Natural killer cell (primary cell): ENCODE measurements around the gene ZNHIT2. TPM values are rescaled to one million over a fixed set of nuclear protein-coding genes. Genes with fewer than 3 reads are reported as not detected.

ENCODE experiments used
- ATAC-seq, 3 donors: fragments of 150-1000 bp in 2 of 3; fragments of 200-7000 bp in 1 of 3; cut with Tn5 transposase; 1 replicate in 1 of 3; 2 replicates in 2 of 3; pipeline ENCODE4 v1.10.0; 2021; ENCODE audit warnings: mild to moderate bottlenecking in 2 of 3, moderate library complexity in 2 of 3
- DNase-seq, 2 donors: peaks; one replicate each; pipeline versions ENCODE4 v3.0.0 to v3.0.0-alpha.2; 2013 to 2021; ENCODE audit warnings: mixed read lengths in 1 of 2
- H3K27ac ChIP-seq: one replicate; pipeline ENCODE4 v1.5.1; 2013; ENCODE audit warnings: mild to moderate bottlenecking, low read length
- H3K27me3 ChIP-seq: one replicate; pipeline ENCODE4 v1.6.1; 2013; ENCODE audit warnings: low read length; ENCODE audit not compliant: control insufficient read depth, insufficient read depth
- H3K36me3 ChIP-seq: one replicate; pipeline ENCODE4 v1.6.1; 2013; ENCODE audit warnings: low read length; ENCODE audit not compliant: control insufficient read depth, insufficient read depth
- H3K4me1 ChIP-seq: one replicate; pipeline ENCODE4 v1.6.1; 2013; ENCODE audit warnings: low read length; ENCODE audit not compliant: control insufficient read depth, insufficient read depth
- H3K4me3 ChIP-seq: one replicate; pipeline ENCODE4 v1.5.1; 2013; ENCODE audit warnings: low read length
- H3K9me3 ChIP-seq: one replicate; pipeline ENCODE4 v1.6.1; 2013; ENCODE audit warnings: low read length; ENCODE audit not compliant: control insufficient read depth, insufficient read depth
- H3K27ac Mint-ChIP-seq, 2 donors: one replicate each; pipeline ENCODE4 v1.8.0; 2022; ENCODE audit warnings: mild to moderate bottlenecking in 2 of 2, mixed read lengths in 2 of 2, moderate library complexity in 1 of 2
- H3K27me3 Mint-ChIP-seq, 2 donors: one replicate each; pipeline ENCODE4 v1.8.0; 2022; ENCODE audit warnings: low read depth in 2 of 2, mixed read lengths in 2 of 2
- H3K36me3 Mint-ChIP-seq: one replicate; pipeline ENCODE4 v1.8.0; 2022; ENCODE audit warnings: mixed read lengths
- H3K4me1 Mint-ChIP-seq, 2 donors: one replicate each; pipeline ENCODE4 v1.8.0; 2022; ENCODE audit warnings: mixed read lengths in 2 of 2
- H3K4me3 Mint-ChIP-seq: one replicate; pipeline ENCODE4 v1.8.0; 2022; ENCODE audit warnings: mild to moderate bottlenecking, moderate library complexity, mixed read lengths
- H3K9me3 Mint-ChIP-seq, 2 donors: one replicate each; pipeline ENCODE4 v1.8.0; 2022; ENCODE audit warnings: mixed read lengths in 2 of 2
- CTCF ChIP-seq: fragments of 200-600 bp; IDR thresholded peaks from one replicate; pipeline ENCODE4 v1.8.0; 2022; ENCODE audit warnings: antibody characterized with exemption
- WGBS: methylation state at CpG from one replicate; pipeline ENCODE4 v1.1.7; 2013; ENCODE audit warnings: missing lambda C conversion rate; ENCODE audit not compliant: insufficient coverage; 5-methylcytosine and 5-hydroxymethylcytosine counted together
- intact Hi-C: fragments of 100-400 bp; cut with micrococcal nuclease; formaldehyde crosslinking; loops from one replicate; pipeline ENCODE4 v1.14.2; 2022
- total RNA-seq, 4 donors: library from RNA; stranded (reverse); fragments of 120-200 nt in 1 of 4; gene quantifications; one replicate each; pipeline versions ENCODE4 v1.2.3 to v1.2.4, GENCODE V29; 2013 to 2022

ZNHIT2 gene
- total RNA-seq, 3 donors from 2014 or later (not counting 1 experiment from before 2014, with no cell fraction given) = 5.6 to 6.8 (median 6.1) TPM

- no peaks in the 10 kb centered on the region for H3K36me3 Mint-ChIP-seq
- ATAC-seq (no peak), DNase-seq (no peak)
- H3K9me3 Mint-ChIP-seq = no peaks in the 10 kb centered on the region
- 87% methylated on average over 10 of the region's 10 CpGs for WGBS
- peaks cover 0 to 5% of the 10 kb centered on the region in 2 donors for H3K27me3 Mint-ChIP-seq
- Histone ChIP-seq H3K27me3 (no peaks in the 10 kb centered on the region), H3K36me3 (no peaks in the 10 kb centered on the region), H3K9me3 (no peaks in the 10 kb centered on the region), H3K27ac (no peak overlapping the region), H3K4me3 (no peak overlapping the region), H3K4me1 (no peaks in the 10 kb centered on the region)
- TF ChIP-seq CTCF = no peak
- no peaks in the 10 kb centered on the region for H3K4me1 Mint-ChIP-seq
- intact Hi-C loops = no loop called here
- no peak overlapping the region for H3K27ac Mint-ChIP-seq
- H3K4me3 Mint-ChIP-seq = no peak overlapping the region
These were observed 50.1 kb downstream of the ZNHIT2 start for GRCh38 chr11:65067446-65067845.

- Histone ChIP-seq H3K9me3 (no peaks in the 10 kb centered on the region), H3K36me3 (no peaks in the 10 kb centered on the region), H3K27ac (no peak overlapping the region), H3K4me1 (no peaks in the 10 kb centered on the region), H3K27me3 (no peaks in the 10 kb centered on the region), H3K4me3 (no peak overlapping the region)
- ATAC-seq (no peak), DNase-seq (no peak)
- H3K36me3 Mint-ChIP-seq = no peaks in the 10 kb centered on the region
- 91% methylated on average over 4 of the region's 4 CpGs for WGBS
- H3K27me3 Mint-ChIP-seq = peaks cover 0 to 7% of the 10 kb centered on the region in 2 donors
- no peak for TF ChIP-seq CTCF
- no peak overlapping the region for H3K27ac Mint-ChIP-seq
- H3K9me3 Mint-ChIP-seq = no peaks in the 10 kb centered on the region
- H3K4me1 Mint-ChIP-seq = no peaks in the 10 kb centered on the region
- intact Hi-C loops = no loop called here
- H3K4me3 Mint-ChIP-seq = no peak overlapping the region
These were observed 50.7 kb downstream of the ZNHIT2 start for GRCh38 chr11:65066805-65067291.

Other genes with a start within 250 kb of the ZNHIT2 start
- 100 to 1,000 TPM; 218 to 246 (median 225) TPM for gene EHD1, start 239.1 kb downstream of the ZNHIT2 start, total RNA-seq
- 100 to 1,000 TPM; 165 to 321 (median 259) TPM for gene ATG2A, start 200.5 kb downstream of the ZNHIT2 start, total RNA-seq
- 10 to 100 TPM; 27.8 to 31.5 (median 28.5) TPM for gene PPP2R5B, start 193.0 kb downstream of the ZNHIT2 start, total RNA-seq
- not detected for gene GPHA2, start 181.8 kb downstream of the ZNHIT2 start, total RNA-seq
- not detected for gene MAJIN, start 145.6 kb downstream of the ZNHIT2 start, total RNA-seq
- gene BATF2, start 120.7 kb downstream of the ZNHIT2 start, total RNA-seq = under 1 TPM in 1 of 3 donors, not detected in 2; 0.30 TPM
- 10 to 100 TPM; 19.9 to 20.5 (median 20.2) TPM for gene ARL2, start 103.5 kb downstream of the ZNHIT2 start, total RNA-seq
- gene SNX15, start 90.3 kb downstream of the ZNHIT2 start, total RNA-seq = 10 to 100 TPM; 16.9 to 28.1 (median 27.1) TPM
- 1 to 10 TPM; 2.0 to 3.5 (median 2.8) TPM for gene SAC3D1, start 76.5 kb downstream of the ZNHIT2 start, total RNA-seq
- gene NAALADL1, start 59.1 kb downstream of the ZNHIT2 start, total RNA-seq = 10 to 100 TPM; 41.6 to 54.1 (median 46.0) TPM
- 1 to 10 TPM; 3.3 to 6.8 (median 3.8) TPM for gene CDCA5, start 33.7 kb downstream of the ZNHIT2 start, total RNA-seq
- gene ZFPL1, start 33.5 kb downstream of the ZNHIT2 start, total RNA-seq = 10 to 100 TPM; 49.8 to 60.2 (median 50.8) TPM
- 100 to 1,000 TPM; 180 to 197 (median 184) TPM for gene VPS51, start 21.5 kb downstream of the ZNHIT2 start, total RNA-seq
- gene TM7SF2, start 5.8 kb downstream of the ZNHIT2 start, total RNA-seq = 10 to 100 TPM; 17.0 to 23.2 (median 18.6) TPM
- gene FAU, start 4.4 kb upstream of the ZNHIT2 start, total RNA-seq = 100 to 1,000 TPM; 724 to 977 (median 968) TPM
- gene MRPL49, start 4.6 kb upstream of the ZNHIT2 start, total RNA-seq = 10 to 100 TPM; 36.8 to 37.5 (median 36.9) TPM
- 100 to 1,000 TPM in 1 of 3 donors, 10 to 100 TPM in 2; 72.9 to 109 (median 90.2) TPM for gene SYVN1, start 16.8 kb upstream of the ZNHIT2 start, total RNA-seq
- gene SPDYC, start 52.5 kb upstream of the ZNHIT2 start, total RNA-seq = not detected
- gene CAPN1, start 64.2 kb upstream of the ZNHIT2 start, total RNA-seq = 100 to 1,000 TPM; 211 to 256 (median 229) TPM
- gene POLA2, start 144.3 kb upstream of the ZNHIT2 start, total RNA-seq = 10 to 100 TPM; 21.2 to 24.2 (median 22.7) TPM
- gene CDC42EP2, start 197.2 kb upstream of the ZNHIT2 start, total RNA-seq = 1 to 10 TPM; 1.4 to 1.5 (median 1.5) TPM
- 100 to 1,000 TPM in 1 of 3 donors, 10 to 100 TPM in 2; 69.6 to 102 (median 89.1) TPM for gene DPF2, start 216.2 kb upstream of the ZNHIT2 start, total RNA-seq
- gene TIGD3, start 237.1 kb upstream of the ZNHIT2 start, total RNA-seq = 1 to 10 TPM in 2 of 3 donors, under 1 TPM in 1; 0.70 to 2.2 (median 1.2) TPM